Dendritic cell treated with granulocyte-macrophage colony-stimulating factor and Interleukin-4, amounts not matched to agents 40 ng/mL and 50 ng/mL, for 4 days (primary cell): ENCODE measurements around the gene VAPB.

ENCODE experiments used
- H3K27ac Mint-ChIP-seq: one replicate; pipeline ENCODE4 v1.8.0; 2022; ENCODE audit warnings: mild to moderate bottlenecking, mixed read lengths
- H3K27me3 Mint-ChIP-seq: one replicate; pipeline ENCODE4 v1.8.0; 2022; ENCODE audit warnings: mild to moderate bottlenecking, mixed read lengths
- H3K36me3 Mint-ChIP-seq: one replicate; pipeline ENCODE4 v1.8.0; 2022; ENCODE audit warnings: low read depth, mixed read lengths
- H3K4me1 Mint-ChIP-seq: one replicate; pipeline ENCODE4 v1.8.0; 2022; ENCODE audit warnings: low read depth, mixed read lengths
- H3K4me3 Mint-ChIP-seq: one replicate; pipeline ENCODE4 v1.8.0; 2022; ENCODE audit warnings: mild to moderate bottlenecking, moderate library complexity, mixed read lengths
- H3K9me3 Mint-ChIP-seq: one replicate; pipeline ENCODE4 v1.8.0; 2022; ENCODE audit warnings: mixed read lengths
- intact Hi-C: fragments of 100-400 bp; cut with micrococcal nuclease; formaldehyde crosslinking; loops from one replicate; pipeline ENCODE4 v1.15.0; 2022

VAPB gene

DNA sequence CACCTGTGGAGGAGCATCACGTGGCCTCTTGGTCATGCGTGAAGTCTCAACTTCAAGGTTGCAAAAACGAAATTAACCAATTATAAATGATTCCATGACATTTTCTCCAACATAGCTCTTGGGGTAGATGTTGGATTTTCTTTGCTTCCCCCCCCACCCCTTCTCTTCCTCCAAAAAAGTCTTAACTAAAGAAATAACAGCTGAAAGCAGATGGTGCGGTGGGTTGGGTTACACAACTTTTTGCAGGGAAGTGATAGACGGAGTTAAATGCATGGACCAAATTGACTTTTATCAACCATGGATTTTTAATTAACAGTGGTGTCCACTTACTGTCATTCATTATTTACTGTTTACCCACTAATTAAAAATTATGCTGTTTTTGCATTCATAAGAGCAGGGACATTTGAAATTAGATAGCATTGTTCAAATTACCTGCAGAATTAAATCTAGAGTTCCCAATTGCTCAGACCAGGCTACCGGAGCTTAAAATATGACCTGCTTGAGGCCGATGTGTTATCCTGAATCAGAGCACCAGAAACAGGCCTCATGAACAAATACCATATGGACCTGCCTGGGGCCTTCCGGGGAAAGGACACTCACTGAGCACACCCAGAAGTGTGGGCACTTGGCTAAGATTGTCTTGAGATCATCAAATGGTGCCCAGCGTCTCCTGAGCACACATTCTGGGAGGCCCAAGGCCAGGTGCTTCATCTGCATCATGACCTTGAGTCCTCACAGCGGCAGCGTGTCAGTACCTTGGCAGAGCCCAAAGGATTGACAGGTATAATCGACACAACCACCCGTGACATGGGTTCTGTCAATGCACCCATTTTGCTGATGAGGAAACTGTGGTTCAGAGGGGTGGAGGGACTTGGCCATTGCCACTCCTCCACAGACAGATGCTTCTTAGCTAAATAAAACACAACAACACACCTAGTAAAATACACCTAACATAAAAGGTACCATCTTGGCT, 84.7 kb downstream of the VAPB start:
- no peaks in the 10 kb centered on the region for H3K36me3 Mint-ChIP-seq
- H3K4me1 Mint-ChIP-seq: no peaks in the 10 kb centered on the region
- H3K27me3 Mint-ChIP-seq: peaks cover 4% of the 10 kb centered on the region
- intact Hi-C loops: no loop called here
- H3K27ac Mint-ChIP-seq: no peak overlapping the region
- no peak overlapping the region for H3K4me3 Mint-ChIP-seq
- peaks cover 9% of the 10 kb centered on the region for H3K9me3 Mint-ChIP-seq

DNA sequence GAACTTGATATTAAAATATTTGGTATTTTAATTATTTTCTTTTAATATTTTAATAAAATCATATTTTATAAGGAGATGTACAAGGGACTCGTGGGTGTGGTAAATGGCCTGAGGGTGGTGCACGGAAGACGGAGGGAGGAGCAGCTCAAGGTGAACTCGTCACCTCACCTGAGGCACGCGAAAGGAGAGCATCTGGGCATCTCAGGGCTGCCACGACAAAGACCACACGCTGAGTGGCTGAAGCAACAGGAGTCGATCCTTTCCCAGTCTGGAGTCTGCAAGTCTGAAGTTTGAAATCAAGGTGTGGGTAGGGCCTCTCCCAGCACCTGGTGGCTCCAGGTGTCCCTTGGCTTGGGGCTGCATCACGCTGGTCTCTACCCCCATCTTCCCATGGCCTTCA, 86.4 kb downstream of the VAPB start:
- no peak overlapping the region for H3K27ac Mint-ChIP-seq
- intact Hi-C loops: no loop called here
- no peaks in the 10 kb centered on the region for H3K4me1 Mint-ChIP-seq
- H3K4me3 Mint-ChIP-seq: no peak overlapping the region
- peaks cover 5% of the 10 kb centered on the region for H3K27me3 Mint-ChIP-seq
- H3K9me3 Mint-ChIP-seq: peaks cover 9% of the 10 kb centered on the region
- no peaks in the 10 kb centered on the region for H3K36me3 Mint-ChIP-seq

DNA sequence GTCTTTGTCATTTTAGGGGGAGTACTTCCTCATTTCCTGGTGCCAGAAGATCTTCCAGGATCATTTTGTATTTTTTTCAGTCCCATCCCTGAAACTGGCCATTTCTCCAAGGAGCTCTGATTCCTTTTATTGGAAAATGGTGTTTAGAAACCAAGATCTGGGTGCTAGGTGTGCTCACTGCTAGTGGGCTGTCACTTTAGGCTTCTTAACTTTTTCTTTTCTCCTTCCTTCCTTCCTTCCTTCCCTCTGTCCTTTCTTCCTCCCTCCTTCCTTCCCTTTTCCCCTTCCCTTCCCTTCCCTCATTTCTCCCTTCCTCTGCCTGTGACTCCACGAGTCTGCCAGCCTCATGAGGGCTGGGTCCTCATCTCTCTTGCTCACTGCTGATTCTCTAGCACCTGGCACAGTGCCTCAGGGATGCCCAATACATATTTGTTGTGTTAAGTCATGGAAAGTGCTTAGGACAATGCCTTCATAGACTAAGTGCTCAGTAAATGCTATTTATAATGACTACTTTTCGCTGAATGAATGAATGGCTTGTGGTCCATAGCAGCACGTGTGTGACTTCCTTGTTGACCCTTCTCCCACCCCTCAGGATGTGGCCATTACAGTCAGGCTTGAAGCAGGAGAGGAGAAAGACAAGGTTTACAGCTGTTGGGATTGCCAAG, 89.2 kb downstream of the VAPB start:
- Mint-ChIP-seq H3K4me3 (no peak overlapping the region), H3K27me3 (peaks cover 12% of the 10 kb centered on the region), H3K27ac (no peak overlapping the region), H3K36me3 (no peaks in the 10 kb centered on the region), H3K9me3 (peaks cover 9% of the 10 kb centered on the region), H3K4me1 (no peaks in the 10 kb centered on the region)
- intact Hi-C loops: no loop called here

DNA sequence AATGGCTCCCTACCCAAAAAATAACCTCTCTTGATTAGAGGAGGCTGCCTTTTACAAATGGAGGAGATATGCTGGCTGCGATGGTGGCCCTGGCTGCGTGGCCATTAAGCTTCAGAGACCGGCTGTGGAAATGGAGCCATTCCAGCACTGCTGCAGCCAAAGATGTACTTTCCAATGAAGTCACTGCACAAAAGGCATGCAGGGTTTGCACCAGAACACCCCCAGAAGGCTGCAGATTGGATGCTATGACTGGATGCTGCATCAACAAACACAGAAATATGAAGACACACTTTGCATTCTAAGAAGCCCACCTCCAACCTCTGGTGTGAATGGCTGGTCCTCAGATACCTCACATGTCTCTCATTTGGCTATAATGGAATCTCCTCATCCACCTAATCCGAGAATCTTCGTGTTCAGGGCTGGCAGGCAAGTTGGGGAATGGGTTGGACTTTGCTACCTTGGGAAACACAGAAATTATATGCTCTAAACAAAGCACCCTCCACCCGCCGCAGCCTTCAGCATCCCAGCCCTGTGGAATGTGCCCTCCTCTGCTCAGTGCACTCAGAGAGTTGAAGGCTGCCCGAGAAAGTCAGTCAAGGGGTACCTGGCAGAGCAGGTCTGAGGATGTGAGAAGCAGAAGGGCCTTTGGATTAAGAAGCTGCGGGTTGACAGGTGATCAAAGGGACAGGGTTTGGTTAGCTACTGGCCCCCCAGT, 90.9 kb downstream of the VAPB start:
- Mint-ChIP-seq H3K4me1 (no peaks in the 10 kb centered on the region), H3K9me3 (peaks cover 9% of the 10 kb centered on the region), H3K27me3 (peaks cover 12% of the 10 kb centered on the region), H3K36me3 (no peaks in the 10 kb centered on the region), H3K4me3 (no peak overlapping the region), H3K27ac (no peak overlapping the region)
- intact Hi-C loops: no loop called here

DNA sequence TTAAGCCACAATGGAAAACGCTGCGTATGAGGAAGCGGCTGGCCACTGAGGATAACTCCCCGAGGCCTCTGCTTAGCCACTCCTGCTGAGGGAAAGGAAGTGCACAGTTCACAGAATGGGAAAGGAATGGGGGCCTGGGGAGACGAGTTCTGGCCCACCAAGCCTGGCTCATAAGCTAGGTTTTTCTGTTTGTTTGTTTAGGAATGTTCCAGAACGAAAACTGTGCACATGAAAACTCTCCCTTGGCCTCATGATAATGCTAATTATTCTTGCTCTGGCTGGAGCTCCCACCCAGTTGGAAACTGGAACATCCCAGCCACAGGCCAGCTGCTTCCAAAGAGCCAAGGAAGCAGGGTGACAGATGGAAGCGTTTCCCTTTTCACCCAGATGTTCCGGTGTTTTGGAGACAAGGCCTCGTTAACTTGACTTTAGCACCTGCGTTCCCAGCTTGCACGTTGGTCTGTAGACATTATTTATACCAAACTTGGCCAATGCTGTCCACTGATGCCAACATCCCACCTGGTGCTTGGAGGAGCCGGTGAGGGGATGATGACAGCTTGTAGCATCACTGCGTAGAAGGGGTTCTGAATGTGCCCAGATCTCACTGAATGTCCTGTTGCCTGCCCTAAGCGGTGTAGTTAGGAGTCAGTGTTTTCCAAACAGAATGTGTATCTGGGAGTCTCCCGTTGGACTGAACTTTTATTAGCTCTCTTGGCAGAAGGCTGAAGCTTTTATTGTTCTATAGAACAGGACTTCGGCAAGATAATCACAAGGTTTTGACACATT, 91.7 kb downstream of the VAPB start:
- no peak overlapping the region for H3K27ac Mint-ChIP-seq
- peaks cover 12% of the 10 kb centered on the region for H3K27me3 Mint-ChIP-seq

DNA sequence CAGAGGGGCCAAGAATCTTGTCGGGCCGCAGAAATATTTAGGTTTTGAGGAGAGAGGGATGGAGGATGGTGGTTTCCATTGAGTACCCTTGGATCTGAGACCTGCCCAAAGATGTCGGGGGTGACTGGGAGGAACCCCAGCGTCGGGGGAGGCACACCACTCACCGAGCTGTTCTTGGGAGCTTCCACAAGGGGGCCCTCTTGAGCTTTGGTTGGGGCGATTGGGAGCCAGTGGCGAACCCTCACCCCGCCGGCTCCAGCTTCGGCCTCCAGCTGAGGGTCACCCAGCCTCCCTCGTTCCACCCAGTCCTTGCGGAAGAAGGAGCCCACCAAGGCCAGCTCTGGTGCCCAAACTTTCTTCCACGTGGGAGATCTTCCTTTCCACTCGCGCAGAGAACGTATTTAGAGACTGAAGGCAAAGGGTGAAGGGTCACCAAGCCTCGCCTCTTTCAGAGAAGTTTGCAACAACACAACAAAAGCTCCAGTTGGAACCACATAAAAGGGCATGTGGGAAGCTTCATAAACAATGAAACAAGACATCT, 92.5 kb downstream of the VAPB start:
- Mint-ChIP-seq H3K27ac (no peak overlapping the region), H3K4me3 (no peak overlapping the region), H3K27me3 (peaks cover 12% of the 10 kb centered on the region), H3K4me1 (no peaks in the 10 kb centered on the region), H3K36me3 (no peaks in the 10 kb centered on the region), H3K9me3 (peaks cover 21% of the 10 kb centered on the region)
- intact Hi-C loops: no loop called here

More for the DNA sequence above, 91.7 kb downstream of the VAPB start:
- Mint-ChIP-seq H3K4me1 (no peaks in the 10 kb centered on the region), H3K9me3 (peaks cover 13% of the 10 kb centered on the region), H3K4me3 (no peak overlapping the region), H3K36me3 (no peaks in the 10 kb centered on the region)
- intact Hi-C loops: no loop called here

DNA sequence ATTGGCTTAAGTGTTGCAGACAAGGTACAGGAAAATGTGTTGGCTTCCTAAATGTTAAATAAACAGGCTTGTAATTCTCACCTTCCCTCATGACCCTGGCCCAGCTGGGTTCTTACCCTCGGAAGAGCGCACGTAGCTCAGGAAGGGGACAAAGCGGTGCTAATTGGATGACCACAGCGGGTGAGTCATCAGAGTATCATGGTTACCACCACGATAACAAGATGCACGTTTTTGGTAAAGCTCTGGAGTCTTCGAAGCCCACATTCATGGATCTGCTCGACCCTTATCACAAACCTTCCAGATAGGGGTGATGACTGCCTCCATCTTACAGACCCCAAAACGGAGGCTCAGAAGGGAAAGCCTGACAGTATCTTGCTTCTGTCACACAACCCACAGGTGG, 93.4 kb downstream of the VAPB start:
- no peak overlapping the region for H3K27ac Mint-ChIP-seq
- H3K36me3 Mint-ChIP-seq: no peaks in the 10 kb centered on the region
- H3K9me3 Mint-ChIP-seq: peaks cover 23% of the 10 kb centered on the region
- H3K27me3 Mint-ChIP-seq: peaks cover 10% of the 10 kb centered on the region
- H3K4me1 Mint-ChIP-seq: no peaks in the 10 kb centered on the region
- intact Hi-C loops: no loop called here
- H3K4me3 Mint-ChIP-seq: no peak overlapping the region

DNA sequence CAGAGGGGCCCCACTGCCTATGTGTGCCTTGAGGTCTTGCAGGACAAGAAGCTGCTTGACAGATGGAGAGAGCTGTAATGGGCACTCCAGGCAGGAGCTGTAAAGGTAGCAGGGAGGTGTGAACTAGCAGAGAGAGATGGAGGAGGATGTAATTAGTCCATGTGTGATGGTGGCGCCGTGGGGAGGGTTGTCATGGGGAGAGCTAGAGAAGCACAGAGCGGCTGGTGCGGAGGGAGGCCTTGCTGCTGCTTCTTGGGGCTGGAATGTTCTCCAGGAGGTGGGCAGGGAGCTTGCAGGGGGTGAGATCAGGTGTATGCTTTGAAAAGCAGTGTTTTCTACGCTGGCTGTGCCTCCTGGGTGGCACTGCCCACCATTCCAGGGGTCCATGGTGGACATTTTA, 94.0 kb downstream of the VAPB start:
- peaks cover 20% of the 10 kb centered on the region for H3K9me3 Mint-ChIP-seq
- H3K36me3 Mint-ChIP-seq: no peaks in the 10 kb centered on the region
- intact Hi-C loops: no loop called here
- H3K27me3 Mint-ChIP-seq: peaks cover 10% of the 10 kb centered on the region
- no peak overlapping the region for H3K27ac Mint-ChIP-seq
- H3K4me3 Mint-ChIP-seq: no peak overlapping the region
- H3K4me1 Mint-ChIP-seq: no peaks in the 10 kb centered on the region

DNA sequence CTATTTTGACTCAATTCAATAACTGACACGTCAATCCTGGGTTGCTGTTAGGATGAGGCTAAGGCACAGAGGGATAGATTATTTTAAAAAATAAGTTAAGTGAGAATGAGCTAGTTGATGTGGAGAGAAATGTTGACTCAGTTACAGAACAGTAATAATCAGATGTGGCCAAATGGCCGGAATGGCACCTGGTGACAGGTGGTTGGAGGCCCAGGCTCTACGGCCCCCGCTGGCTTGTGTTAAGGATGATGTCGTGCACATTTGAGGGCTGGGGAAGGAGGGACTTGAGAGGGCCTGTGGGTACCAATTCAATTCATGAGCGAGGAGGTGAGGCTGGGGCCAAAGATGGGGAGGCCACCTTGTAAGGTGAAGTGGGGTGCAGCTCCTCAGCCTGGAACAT, 94.4 kb downstream of the VAPB start:
- no peaks in the 10 kb centered on the region for H3K36me3 Mint-ChIP-seq

DNA sequence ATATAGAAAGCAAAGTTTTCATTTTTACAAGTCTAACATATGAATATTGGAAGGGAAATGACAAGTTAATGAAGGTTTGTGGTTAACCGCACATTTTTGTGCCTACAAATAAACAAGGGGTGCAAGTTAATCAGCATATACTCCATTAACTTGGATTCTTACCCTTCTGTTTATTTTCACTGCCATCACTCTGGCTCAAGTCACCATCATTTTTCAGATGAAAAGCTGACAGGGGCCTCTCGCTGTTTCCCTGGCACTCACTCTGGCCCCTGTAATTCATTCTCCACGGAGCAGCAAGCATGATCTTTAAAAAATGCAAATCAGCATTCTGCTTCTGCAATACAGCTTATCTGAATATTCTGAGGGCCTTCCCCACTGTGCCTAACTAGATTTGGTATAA, 96.4 kb downstream of the VAPB start:
- peaks cover 10% of the 10 kb centered on the region for H3K27me3 Mint-ChIP-seq
- no peak overlapping the region for H3K27ac Mint-ChIP-seq
- H3K4me3 Mint-ChIP-seq: no peak overlapping the region
- no peaks in the 10 kb centered on the region for H3K4me1 Mint-ChIP-seq
- H3K9me3 Mint-ChIP-seq: peaks cover 25% of the 10 kb centered on the region
- no peaks in the 10 kb centered on the region for H3K36me3 Mint-ChIP-seq
- intact Hi-C loops: no loop called here

More for the DNA sequence above, 94.4 kb downstream of the VAPB start:
- H3K4me3 Mint-ChIP-seq: no peak overlapping the region
- H3K27me3 Mint-ChIP-seq: peaks cover 9% of the 10 kb centered on the region
- intact Hi-C loops: no loop called here
- no peak overlapping the region for H3K27ac Mint-ChIP-seq
- H3K9me3 Mint-ChIP-seq: peaks cover 19% of the 10 kb centered on the region
- no peaks in the 10 kb centered on the region for H3K4me1 Mint-ChIP-seq

DNA sequence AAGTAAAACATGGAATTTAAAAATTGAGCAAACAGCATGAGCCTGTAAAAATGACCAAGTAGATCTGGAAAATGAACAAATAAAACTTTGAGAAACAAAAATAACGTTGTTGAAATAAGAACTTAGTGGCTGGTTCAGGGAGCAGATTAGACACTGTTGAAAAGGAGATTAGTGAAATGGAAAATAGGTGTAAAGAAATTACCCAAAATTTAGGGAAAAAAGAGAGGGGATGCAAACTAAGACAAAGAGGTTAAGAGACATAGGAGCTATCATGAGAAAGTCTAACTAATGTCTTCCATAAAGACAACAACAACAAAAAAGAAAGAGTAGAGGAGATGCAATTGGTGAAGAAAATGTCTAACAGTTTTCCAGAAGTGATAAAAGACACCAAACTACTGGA, 97.2 kb downstream of the VAPB start:
- no peaks in the 10 kb centered on the region for H3K36me3 Mint-ChIP-seq
- H3K9me3 Mint-ChIP-seq: peaks cover 25% of the 10 kb centered on the region
- intact Hi-C loops: no loop called here
- no peaks in the 10 kb centered on the region for H3K4me1 Mint-ChIP-seq
- H3K4me3 Mint-ChIP-seq: no peak overlapping the region
- H3K27ac Mint-ChIP-seq: no peak overlapping the region
- H3K27me3 Mint-ChIP-seq: peaks cover 12% of the 10 kb centered on the region

DNA sequence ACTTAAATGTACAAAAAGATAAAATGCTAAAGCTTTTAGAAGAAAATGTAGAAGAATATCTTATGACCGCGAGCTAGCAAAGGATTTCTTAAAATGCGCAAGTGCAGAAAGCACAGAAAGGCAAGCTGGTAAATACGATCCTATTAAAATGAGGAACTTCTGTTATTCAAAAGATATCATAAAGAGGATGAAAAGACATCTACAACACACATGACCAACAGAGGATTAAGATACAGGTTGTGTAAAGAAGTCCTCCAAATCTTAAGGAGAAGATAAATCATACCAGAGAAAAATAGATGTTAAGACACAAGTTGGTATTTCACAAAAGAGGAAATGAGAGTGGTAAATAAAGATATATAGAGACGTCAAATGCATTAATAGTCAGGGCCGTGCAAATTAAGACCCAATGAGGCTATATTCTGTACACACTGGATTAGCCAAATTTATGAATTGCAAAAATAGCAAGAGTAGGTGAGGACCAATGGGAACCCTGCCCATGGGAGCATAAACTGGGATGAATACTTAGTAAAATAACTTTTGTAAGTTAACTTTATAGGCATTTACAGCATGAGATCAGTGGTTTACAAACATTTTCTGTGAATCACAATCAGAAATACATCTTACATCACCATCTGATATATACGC, 103.2 kb downstream of the VAPB start:
- intact Hi-C loops: no loop called here
- Mint-ChIP-seq H3K4me1 (no peaks in the 10 kb centered on the region), H3K4me3 (no peak overlapping the region), H3K9me3 (peaks cover 11% of the 10 kb centered on the region), H3K27ac (no peak overlapping the region), H3K27me3 (peaks cover 5% of the 10 kb centered on the region), H3K36me3 (no peaks in the 10 kb centered on the region)
